ENCODE results near the gene LDLRAD4. TPM values are rescaled to one million over a fixed set of nuclear protein-coding genes. Genes with fewer than 3 reads are reported as not detected.

The LDLRAD4 gene
- total RNA-seq, 1 experiment from 2014 or later = 15.5 TPM

DNA sequence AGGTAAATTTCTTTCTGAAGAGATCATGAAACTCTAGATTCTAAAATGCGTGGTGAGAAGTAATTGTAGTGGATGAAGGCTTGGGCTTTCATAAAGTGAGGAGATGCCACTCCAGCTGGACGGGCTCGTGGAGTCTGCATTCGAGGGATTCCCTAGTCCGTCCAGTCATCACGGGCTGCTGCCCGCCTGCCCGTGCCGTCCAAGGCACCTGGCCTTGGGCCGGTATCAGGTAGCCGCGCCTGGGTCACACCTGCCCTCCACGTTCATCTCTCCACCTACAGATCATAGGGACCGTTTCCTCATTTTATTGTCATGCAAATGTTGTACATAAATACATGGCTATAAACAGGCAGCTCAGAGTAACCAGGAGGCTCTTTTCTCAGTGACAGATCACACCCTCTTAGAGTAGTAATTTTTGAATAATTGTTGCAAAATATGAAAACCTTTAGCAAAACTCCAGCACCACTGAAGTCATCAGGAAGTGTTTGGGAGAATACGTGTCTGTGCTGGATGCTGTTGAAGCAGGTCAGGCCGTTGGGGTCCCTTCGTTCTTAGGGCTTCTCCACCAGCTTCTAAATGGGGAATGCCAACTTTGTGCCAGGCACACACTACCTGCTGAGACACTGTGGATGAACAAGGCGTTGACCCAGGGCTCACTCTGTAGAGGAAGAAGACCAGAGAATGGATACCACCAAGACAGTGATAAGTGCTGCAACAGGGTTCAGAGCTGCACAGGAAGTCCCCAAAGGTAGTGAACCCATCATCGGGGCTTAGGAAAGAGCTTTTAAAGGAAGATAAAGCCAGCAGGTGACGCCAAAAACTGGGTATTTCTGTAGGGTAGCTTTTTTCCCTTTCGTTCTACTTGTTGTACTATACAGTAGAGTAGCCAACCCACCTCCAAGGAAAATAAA, 395.3 kb downstream of the LDLRAD4 start:
- in situ Hi-C loops (cut with HindIII; ENCODE audit: low pct_unique_long_range_greater_than_20kb, low sequenced_read_pairs) = no loop called here
- no peak for DNase-seq (ENCODE audit: low read depth, low spot score)

GRCh38 chr18:13614641-13615288, 396.2 kb downstream of the LDLRAD4 start:
- no peak for DNase-seq (ENCODE audit: low read depth, low spot score)
- in situ Hi-C loops (cut with HindIII; ENCODE audit: low pct_unique_long_range_greater_than_20kb, low sequenced_read_pairs) = no loop called here

GRCh38 chr18:13615432-13615861, 396.9 kb downstream of the LDLRAD4 start:
- no peak for DNase-seq (ENCODE audit: low read depth, low spot score)
- in situ Hi-C loops (cut with HindIII; ENCODE audit: low pct_unique_long_range_greater_than_20kb, low sequenced_read_pairs) = no loop called here

- DNase-seq (ENCODE audit: low read depth, low spot score) = no peak
- in situ Hi-C loops (cut with HindIII; ENCODE audit: low pct_unique_long_range_greater_than_20kb, low sequenced_read_pairs) = no loop called here
Observed at GRCh38 chr18:13616041-13616440, 397.5 kb downstream of the LDLRAD4 start.

DNA sequence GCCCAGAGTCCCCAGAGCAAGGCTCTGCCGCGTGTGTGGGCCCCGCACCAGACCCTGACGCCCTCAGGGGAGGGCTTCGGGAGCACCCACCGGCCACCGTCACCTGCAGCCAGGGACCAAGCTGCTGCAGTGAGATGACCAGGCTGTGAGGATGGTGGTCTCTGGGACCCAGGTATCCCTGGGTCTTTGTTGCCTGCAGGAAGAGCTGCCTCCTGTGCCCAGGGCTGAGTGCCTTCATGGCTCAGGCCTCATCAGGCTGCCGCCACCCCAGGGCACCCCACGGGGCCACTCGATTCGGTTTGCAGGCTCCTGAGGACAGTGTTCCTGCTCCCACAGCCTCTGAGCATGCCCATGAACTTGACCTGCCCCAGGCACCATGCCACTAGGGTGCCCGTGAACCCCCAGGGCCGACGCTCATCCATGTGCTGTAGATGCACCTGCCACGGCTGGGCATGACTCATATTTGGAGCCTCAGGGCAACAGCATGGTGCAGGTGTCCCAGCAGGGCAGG, 398.0 kb downstream of the LDLRAD4 start:
- no peak for DNase-seq (ENCODE audit: low read depth, low spot score)
- in situ Hi-C loops (cut with HindIII; ENCODE audit: low pct_unique_long_range_greater_than_20kb, low sequenced_read_pairs) = no loop called here

GRCh38 chr18:13617826-13618515, 399.4 kb downstream of the LDLRAD4 start:
- in situ Hi-C loops (cut with HindIII; ENCODE audit: low pct_unique_long_range_greater_than_20kb, low sequenced_read_pairs) = no loop called here
- no peak for DNase-seq (ENCODE audit: low read depth, low spot score)

GRCh38 chr18:13618760-13619438, 400.3 kb downstream of the LDLRAD4 start:
- DNase-seq (ENCODE audit: low read depth, low spot score) = no peak
- in situ Hi-C loops (cut with HindIII; ENCODE audit: low pct_unique_long_range_greater_than_20kb, low sequenced_read_pairs) = no loop called here

- DNase-seq (ENCODE audit: low read depth, low spot score) = no peak
- in situ Hi-C loops (cut with HindIII; ENCODE audit: low pct_unique_long_range_greater_than_20kb, low sequenced_read_pairs) = no loop called here
Observed at GRCh38 chr18:13619505-13620205, 401.1 kb downstream of the LDLRAD4 start.

- in situ Hi-C loops (cut with HindIII; ENCODE audit: low pct_unique_long_range_greater_than_20kb, low sequenced_read_pairs) = no loop called here
- DNase-seq (ENCODE audit: low read depth, low spot score) = no peak
Observed at GRCh38 chr18:13620206-13620672, 401.7 kb downstream of the LDLRAD4 start.

DNA sequence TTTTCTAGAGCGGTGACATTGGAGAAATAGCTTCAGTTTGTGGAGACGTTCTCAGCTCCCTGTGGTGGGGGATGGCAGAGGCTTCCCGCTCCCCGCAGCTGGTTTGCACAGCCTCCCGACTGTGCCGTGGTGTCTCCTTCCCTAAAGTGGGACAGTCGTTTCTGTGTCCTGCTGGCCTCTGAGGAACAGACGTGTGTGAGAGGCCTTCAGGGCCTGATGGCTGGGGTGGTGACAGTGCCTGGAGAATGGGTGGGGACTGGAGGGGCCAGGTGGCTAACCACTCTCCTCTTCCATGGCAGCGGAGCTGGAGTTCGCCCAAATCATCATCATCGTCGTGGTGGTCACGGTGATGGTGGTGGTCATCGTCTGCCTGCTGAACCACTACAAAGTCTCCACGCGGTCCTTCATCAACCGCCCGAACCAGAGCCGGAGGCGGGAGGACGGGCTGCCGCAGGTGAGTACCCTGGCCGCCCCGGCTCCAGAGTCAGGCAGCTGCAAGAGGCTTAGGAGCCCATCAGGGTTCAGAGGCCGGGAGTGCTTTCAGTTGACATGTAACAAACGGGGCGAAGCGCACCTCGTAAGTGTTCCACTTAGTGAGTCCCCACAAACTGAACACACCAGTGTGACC, 402.4 kb downstream of the LDLRAD4 start:
- DNase-seq (ENCODE audit: low read depth, low spot score) = no peak
- in situ Hi-C loops (cut with HindIII; ENCODE audit: low pct_unique_long_range_greater_than_20kb, low sequenced_read_pairs) = no loop called here

- in situ Hi-C loops (cut with HindIII; ENCODE audit: low pct_unique_long_range_greater_than_20kb, low sequenced_read_pairs) = no loop called here
- DNase-seq (ENCODE audit: low read depth, low spot score) = no peak
Observed at GRCh38 chr18:13621446-13621849, 402.9 kb downstream of the LDLRAD4 start.

- in situ Hi-C loops (cut with HindIII; ENCODE audit: low pct_unique_long_range_greater_than_20kb, low sequenced_read_pairs) = no loop called here
- no peak for DNase-seq (ENCODE audit: low read depth, low spot score)
Observed at GRCh38 chr18:13621886-13622619, 403.5 kb downstream of the LDLRAD4 start.

DNA sequence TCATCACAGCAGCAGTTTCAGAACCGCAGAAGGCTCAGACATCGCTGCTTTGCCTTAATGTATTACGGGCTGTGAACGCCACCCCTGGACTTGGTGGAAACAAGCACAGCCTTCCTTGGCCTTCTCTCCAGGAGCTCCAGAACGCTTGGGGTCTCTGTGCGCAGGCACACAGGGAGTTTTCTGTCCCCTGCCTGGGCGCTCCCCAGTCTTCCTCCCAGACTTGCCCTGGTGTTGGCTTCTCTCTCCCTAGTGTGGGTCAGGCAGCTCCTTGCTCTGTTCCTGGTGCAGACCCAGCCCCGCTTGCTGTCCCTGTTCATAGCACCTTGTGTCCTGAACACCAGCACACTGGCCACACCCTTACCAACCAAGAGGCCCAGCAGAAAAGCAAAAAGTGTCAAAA, 404.2 kb downstream of the LDLRAD4 start:
- in situ Hi-C loops (cut with HindIII; ENCODE audit: low pct_unique_long_range_greater_than_20kb, low sequenced_read_pairs) = no loop called here
- no peak for DNase-seq (ENCODE audit: low read depth, low spot score)

- in situ Hi-C loops (cut with HindIII; ENCODE audit: low pct_unique_long_range_greater_than_20kb, low sequenced_read_pairs) = no loop called here
- no peak for DNase-seq (ENCODE audit: low read depth, low spot score)
Observed at GRCh38 chr18:13623348-13623747, 404.8 kb downstream of the LDLRAD4 start.

GRCh38 chr18:13623871-13624270, 405.3 kb downstream of the LDLRAD4 start:
- in situ Hi-C loops (cut with HindIII; ENCODE audit: low pct_unique_long_range_greater_than_20kb, low sequenced_read_pairs) = no loop called here

More at GRCh38 chr18:13623871-13624270, 405.3 kb downstream of the LDLRAD4 start:
- DNase-seq (ENCODE audit: low read depth, low spot score) = no peak

Measured in SK-MEL-5 (cell line).